ENCODE results near the gene KRTAP1-5. TPM values are rescaled to one million over a fixed set of nuclear protein-coding genes. Genes with fewer than 3 reads are reported as not detected.
"Not testable (repeated sequence)": the region's sequence is repeated elsewhere in the genome, so short reads cannot be mapped to it uniquely, and the experiment has no call there.

KRTAP1-5 gene
- total and polyA plus RNA-seq, 2 donors (not counting 1 experiment from before 2014, with no cell fraction given) = not detected

- H3K4me2 ChIP-seq (replicated peaks; ENCODE audit: low read depth, low read length, poor library complexity, severe bottlenecking) = no peak within 1 kb of the TSS
- ChIA-PET CTCF (no interaction called here), POLR2A (no interaction called here)
- peaks cover 19% of the 10 kb centered on the region for H3K27me3 Mint-ChIP-seq
- intact Hi-C loops (cut with micrococcal nuclease) = no loop called here
- H4K20me1 ChIP-seq (ENCODE audit: control insufficient read depth, insufficient read depth, low read length, poor library complexity, severe bottlenecking) = no peaks in the 10 kb centered on the region
- no peak within 1 kb of the TSS for H2AFZ ChIP-seq (ENCODE audit: insufficient read depth, low read depth, low read length, poor library complexity, severe bottlenecking)
- no peaks in the 10 kb centered on the region for H3K9me3 Mint-ChIP-seq (ENCODE audit: insufficient read depth)
- H3K27me3 ChIP-seq (replicated peaks in 1 of 4; ENCODE audit: control extremely low read depth in 1 of 4, control insufficient read depth in 3 of 4, insufficient read depth in 4 of 4, low read length in 3 of 4) = peaks cover 0 to 6% (median 2%) of the 10 kb centered on the region in 4 experiments
- no peak within 1 kb of the TSS for H3K4me3 Mint-ChIP-seq
- H3K9ac ChIP-seq (ENCODE audit: low read length) = no peak within 1 kb of the TSS
- DNase-seq (no peak), ATAC-seq (ENCODE audit: low read depth) (no peak)
- no peak within 1 kb of the TSS for H3K27ac Mint-ChIP-seq
- no peaks in the 10 kb centered on the region for H3K36me3 ChIP-seq (replicated peaks in 1 of 2; ENCODE audit: control extremely low read depth in 1 of 2, control insufficient read depth in 1 of 2, extremely low read depth in 1 of 2, insufficient read depth in 2 of 2, low read length in 1 of 2)
- TF ChIP-seq, protein P1, sequence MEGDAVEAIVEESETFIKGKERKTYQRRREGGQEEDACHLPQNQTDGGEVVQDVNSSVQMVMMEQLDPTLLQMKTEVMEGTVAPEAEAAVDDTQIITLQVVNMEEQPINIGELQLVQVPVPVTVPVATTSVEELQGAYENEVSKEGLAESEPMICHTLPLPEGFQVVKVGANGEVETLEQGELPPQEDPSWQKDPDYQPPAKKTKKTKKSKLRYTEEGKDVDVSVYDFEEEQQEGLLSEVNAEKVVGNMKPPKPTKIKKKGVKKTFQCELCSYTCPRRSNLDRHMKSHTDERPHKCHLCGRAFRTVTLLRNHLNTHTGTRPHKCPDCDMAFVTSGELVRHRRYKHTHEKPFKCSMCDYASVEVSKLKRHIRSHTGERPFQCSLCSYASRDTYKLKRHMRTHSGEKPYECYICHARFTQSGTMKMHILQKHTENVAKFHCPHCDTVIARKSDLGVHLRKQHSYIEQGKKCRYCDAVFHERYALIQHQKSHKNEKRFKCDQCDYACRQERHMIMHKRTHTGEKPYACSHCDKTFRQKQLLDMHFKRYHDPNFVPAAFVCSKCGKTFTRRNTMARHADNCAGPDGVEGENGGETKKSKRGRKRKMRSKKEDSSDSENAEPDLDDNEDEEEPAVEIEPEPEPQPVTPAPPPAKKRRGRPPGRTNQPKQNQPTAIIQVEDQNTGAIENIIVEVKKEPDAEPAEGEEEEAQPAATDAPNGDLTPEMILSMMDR (IDR thresholded peaks at IDR 0.05) = no peak
- TF ChIP-seq EZH2 (IDR thresholded peaks at IDR 0.05; ENCODE audit: borderline replicate concordance, insufficient read depth, low read depth, low read length, poor library complexity, severe bottlenecking) = no peak
- H3K4me1 Mint-ChIP-seq = no peaks in the 10 kb centered on the region
- no peaks in the 10 kb centered on the region for H3K4me1 ChIP-seq (ENCODE audit: control insufficient read depth in 2 of 2, insufficient read depth in 2 of 2, low read length in 2 of 2)
- H3K27ac ChIP-seq (ENCODE audit: low read length in 2 of 2) = no peak within 1 kb of the TSS
- no peaks in the 10 kb centered on the region for H3K79me2 ChIP-seq (ENCODE audit: control insufficient read depth, insufficient read depth, low read length)
- no peak within 1 kb of the TSS for H3K4me3 ChIP-seq (ENCODE audit: control extremely low read depth in 1 of 5, extremely low read depth in 1 of 5, insufficient read depth in 1 of 5, low read depth in 2 of 5, low read length in 4 of 5)
- WGBS (ENCODE audit: insufficient coverage) = 83% methylated on average over 2 of the region's 6 CpGs
- H3K9me3 ChIP-seq (ENCODE audit: control extremely low read depth in 1 of 3, control insufficient read depth in 2 of 3, insufficient read depth in 1 of 3, low read length in 2 of 3) = no peaks in the 10 kb centered on the region
Observed at GRCh38 chr17:41065829-41066624, 39.0 kb upstream of the KRTAP1-5 start, which contains the start of gene KRTAP2-4. Gene KRTAP2-4, minus strand, starts transcription at chr17:41065879. Its CDS starts 34 bp downstream, at chr17:41065845.

- WGBS (ENCODE audit: insufficient coverage) = 100% methylated on average over 2 of the region's 16 CpGs
- intact Hi-C loops (cut with micrococcal nuclease); H3K27ac Mint-ChIP-seq: not testable (repeated sequence)
Observed at GRCh38 chr17:41065016-41065689, 38.1 kb upstream of the KRTAP1-5 start.

More at GRCh38 chr17:41065016-41065689, 38.1 kb upstream of the KRTAP1-5 start:
- H3K4me1 Mint-ChIP-seq; H3K79me2 ChIP-seq (ENCODE audit: control insufficient read depth, insufficient read depth, low read length); POLR2A ChIA-PET; H3K9me3 Mint-ChIP-seq (ENCODE audit: insufficient read depth); H3K4me1 ChIP-seq (ENCODE audit: control insufficient read depth in 2 of 2, insufficient read depth in 2 of 2, low read length in 2 of 2); H3K9me3 ChIP-seq (ENCODE audit: control extremely low read depth in 1 of 3, control insufficient read depth in 2 of 3, insufficient read depth in 1 of 3, low read length in 2 of 3); H3K4me3 Mint-ChIP-seq; H2AFZ ChIP-seq (ENCODE audit: insufficient read depth, low read depth, low read length, poor library complexity, severe bottlenecking); H3K36me3 ChIP-seq (replicated peaks in 1 of 2; ENCODE audit: control extremely low read depth in 1 of 2, control insufficient read depth in 1 of 2, extremely low read depth in 1 of 2, insufficient read depth in 2 of 2, low read length in 1 of 2); CTCF ChIA-PET; DNase-seq; H3K4me2 ChIP-seq (replicated peaks; ENCODE audit: low read depth, low read length, poor library complexity, severe bottlenecking); H3K27me3 ChIP-seq (replicated peaks in 1 of 4; ENCODE audit: control extremely low read depth in 1 of 4, control insufficient read depth in 3 of 4, insufficient read depth in 4 of 4, low read length in 3 of 4); ATAC-seq (ENCODE audit: low read depth); H4K20me1 ChIP-seq (ENCODE audit: control insufficient read depth, insufficient read depth, low read length, poor library complexity, severe bottlenecking); H3K9ac ChIP-seq (ENCODE audit: low read length); H3K27ac ChIP-seq (ENCODE audit: low read length in 2 of 2); H3K4me3 ChIP-seq (ENCODE audit: control extremely low read depth in 1 of 5, extremely low read depth in 1 of 5, insufficient read depth in 1 of 5, low read depth in 2 of 5, low read length in 4 of 5): not testable (repeated sequence)
- H3K27me3 Mint-ChIP-seq = peaks cover 28% of the 10 kb centered on the region

Measured in B cell (primary cell).